Heart left ventricle (tissue), 16 donors: Measurements from ENCODE around the gene MUC6. TPM values are rescaled to one million over a fixed set of nuclear protein-coding genes. Genes with fewer than 3 reads are reported as not detected.

ENCODE experiments used
- ATAC-seq, 4 donors: fragments of 200-7000 bp; cut with Tn5 transposase; one replicate each; pipeline ENCODE4 v1.9.1; 2020 to 2022; ENCODE audit warnings: moderate library complexity in 4 of 4, mild to moderate bottlenecking in 3 of 4, moderate number of reproducible peaks in 1 of 4
- DNase-seq, 5 donors: peaks; one replicate each; pipeline ENCODE4 v3.0.0-alpha.2; 2020
- H3K27ac ChIP-seq, 12 donors: fragments of 200-600 bp; sonication (generic) in 4 of 12; one replicate each; pipeline versions ENCODE4 v1.5.0 to v1.8.0; 2016 to 2022; ENCODE audit warnings: mild to moderate bottlenecking in 2 of 12
- H3K27me3 ChIP-seq, 9 donors: fragments of 200-600 bp; sonication (generic) in 2 of 9; one replicate each; pipeline versions ENCODE4 v1.5.1 to v1.8.0; 2016 to 2022; ENCODE audit warnings: mild to moderate bottlenecking in 3 of 9
- H3K36me3 ChIP-seq, 9 donors: fragments of 200-600 bp; sonication (generic) in 2 of 9; one replicate each; pipeline versions ENCODE4 v1.5.0 to v1.8.0; 2018 to 2022; ENCODE audit warnings: mild to moderate bottlenecking in 2 of 9
- H3K4me1 ChIP-seq, 12 donors: fragments of 200-600 bp; sonication (generic) in 4 of 12; one replicate each; pipeline versions ENCODE4 v1.5.0 to v1.8.0; 2016 to 2022; ENCODE audit warnings: mild to moderate bottlenecking in 3 of 12
- H3K4me3 ChIP-seq, 12 donors: fragments of 200-600 bp; sonication (generic) in 4 of 12; one replicate each; pipeline versions ENCODE4 v1.5.0 to v1.8.0; 2017 to 2022; ENCODE audit warnings: mild to moderate bottlenecking in 9 of 12, moderate library complexity in 4 of 12
- H3K9me3 ChIP-seq, 12 donors: fragments of 200-600 bp; sonication (generic) in 4 of 12; one replicate each; pipeline versions ENCODE4 v1.5.0 to v1.8.0; 2016 to 2022; ENCODE audit warnings: mild to moderate bottlenecking in 1 of 12
- POLR2A ChIP-seq, 2 donors: fragments of 450-650 bp; IDR thresholded peaks; one replicate each; pipeline ENCODE4 v1.6.1; 2017; ENCODE audit warnings: antibody characterized with exemption in 2 of 2, mild to moderate bottlenecking in 2 of 2, moderate library complexity in 2 of 2
- WGBS, 4 donors: extraction: QIAGEN DNeasy Blood & Tissue Kit in 2 of 4; methylation state at CpG; one replicate each; pipeline versions ENCODE4 v1.1.5 to v1.1.7; 2013 to 2018; 5-methylcytosine and 5-hydroxymethylcytosine counted together
- intact Hi-C, 10 donors: fragments of 100-400 bp; cut with DNase I; formaldehyde crosslinking; loops; one replicate each; pipeline versions ENCODE4 v1.11.1 to v1.14.2; 2022
- polyA plus RNA-seq, 2 donors: library from polyadenylated mRNA; stranded (reverse); fragments of 200-250 nt; gene quantifications; one replicate each; pipeline ENCODE4 v1.2.3, GENCODE V29; 2013
- total RNA-seq, 9 donors: library from RNA; depleted of rRNA in 2 of 9; stranded (reverse); fragments of >200 nt in 2 of 9; fragmentation: NEBNext Ultra II Directional in 3 of 9; extraction: Animal tissue kit (Norgen Biotek cat#: 25700) in 3 of 9; gene quantifications; one replicate each; pipeline versions ENCODE4 v1.1.0 to v1.2.4, GENCODE V29; 2016 to 2023
- TF ChIP-seq, protein P1 (sequence below), 12 donors: fragments of 200-600 bp; sonication (generic) in 4 of 12; IDR thresholded peaks; one replicate each; pipeline versions ENCODE4 v1.5.0 to v1.8.0; 2018 to 2022; ENCODE audit warnings: antibody characterized with exemption in 12 of 12, mild to moderate bottlenecking in 5 of 12
- donor health status: ischemic (EF 13 %, LVEDD 7.1; RV severe dilation, severe dysfunction).
- donor health status: healthy with polysubstance abuse.
- donor health status: DM: no; HTN: yes; CAD: no.
- donor health status: DM: no; HTN: no; CAD: no.
- donor health status: ischemic (EF 25% LVEDD 6.9; RV normal size, moderate dysfunction).
- donor health status: ischemic (EF 25% LVEDD 5.7; RV mildly dilated, moderate dysfunction).
- donor health status: healthy.
- donor health status: DM: yes; HTN: yes; CAD: no.
- donor health status: ischemic (EF 35%, LVEDD 5.7; RV mildly dilated, moderate dysfunction).
- donor health status: nonischemic (EF 11% LVEDD 7.7; RV severe dilation, severe dysfunction).
- donor health status: DM: yes; HTN: yes; CAD: no.
- donor health status: PGD.
- donor health status: ischemic (EF 29% LVEDD 5.4; RV normal size, mild dysfunction).
- donor health status: nonischemic (EF 23%, LVEDD 6.1; RV moderate dilation, normal function).

The MUC6 gene
- total and polyA plus RNA-seq, 11 donors, result 0.04 to 0.06 TPM; not detected in 9

DNA sequence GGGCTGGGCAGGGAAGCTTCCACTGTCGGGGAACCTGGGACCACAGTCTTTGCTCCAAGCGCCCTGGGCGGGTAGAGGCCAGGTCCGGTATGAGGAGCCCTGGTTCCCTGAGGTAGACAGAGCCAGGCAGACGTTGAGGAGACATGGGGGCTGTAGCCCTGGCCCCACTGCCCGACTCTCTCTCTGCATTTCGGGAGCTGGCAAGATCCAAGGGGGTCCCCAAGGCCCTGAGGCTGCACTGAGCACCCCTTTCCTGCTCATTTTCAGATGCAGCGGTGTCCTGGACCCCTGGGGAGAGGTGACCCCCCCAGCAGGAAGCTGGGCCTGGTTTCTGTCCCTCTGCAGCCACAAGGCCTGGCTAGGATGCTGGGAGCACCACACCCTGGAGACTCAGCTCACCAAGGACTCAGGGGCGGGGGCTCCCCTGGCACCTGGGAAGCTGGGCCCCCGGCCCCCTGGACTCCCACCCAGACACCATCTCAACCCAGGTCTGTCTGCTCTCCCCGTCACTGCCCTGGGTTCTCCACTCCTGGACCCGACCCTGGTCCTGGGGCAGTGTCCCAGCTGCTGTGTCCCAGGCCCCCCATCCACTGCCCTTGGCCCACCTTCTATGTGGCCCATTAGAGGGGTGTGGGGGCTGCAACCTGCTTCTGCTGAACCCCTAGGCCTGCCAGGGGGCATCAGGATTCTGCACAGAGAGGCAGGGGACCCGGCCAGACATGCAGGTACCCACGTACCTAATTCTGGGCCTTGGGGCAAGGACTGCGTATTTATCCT is 15.0 kb upstream of the MUC6 start:
- Histone ChIP-seq H3K27me3 (peaks cover 0 to 66% (median 12%) of the 10 kb centered on the region in 9 donors), H3K27ac (no peak overlapping the region), H3K4me3 (no peak overlapping the region), H3K9me3 (no peaks in the 10 kb centered on the region), H3K36me3 (no peaks in the 10 kb centered on the region), H3K4me1 (peaks cover 0 to 23% (median 0%) of the 10 kb centered on the region in 12 donors)
- intact Hi-C loops, result loop anchor here (1.0 to 10.0 kb wide), 5 partner anchors 127 to 205 kb away; partner anchors contain the start of gene AP2A2 (in 5 of the 10)
- TF ChIP-seq, protein P1, sequence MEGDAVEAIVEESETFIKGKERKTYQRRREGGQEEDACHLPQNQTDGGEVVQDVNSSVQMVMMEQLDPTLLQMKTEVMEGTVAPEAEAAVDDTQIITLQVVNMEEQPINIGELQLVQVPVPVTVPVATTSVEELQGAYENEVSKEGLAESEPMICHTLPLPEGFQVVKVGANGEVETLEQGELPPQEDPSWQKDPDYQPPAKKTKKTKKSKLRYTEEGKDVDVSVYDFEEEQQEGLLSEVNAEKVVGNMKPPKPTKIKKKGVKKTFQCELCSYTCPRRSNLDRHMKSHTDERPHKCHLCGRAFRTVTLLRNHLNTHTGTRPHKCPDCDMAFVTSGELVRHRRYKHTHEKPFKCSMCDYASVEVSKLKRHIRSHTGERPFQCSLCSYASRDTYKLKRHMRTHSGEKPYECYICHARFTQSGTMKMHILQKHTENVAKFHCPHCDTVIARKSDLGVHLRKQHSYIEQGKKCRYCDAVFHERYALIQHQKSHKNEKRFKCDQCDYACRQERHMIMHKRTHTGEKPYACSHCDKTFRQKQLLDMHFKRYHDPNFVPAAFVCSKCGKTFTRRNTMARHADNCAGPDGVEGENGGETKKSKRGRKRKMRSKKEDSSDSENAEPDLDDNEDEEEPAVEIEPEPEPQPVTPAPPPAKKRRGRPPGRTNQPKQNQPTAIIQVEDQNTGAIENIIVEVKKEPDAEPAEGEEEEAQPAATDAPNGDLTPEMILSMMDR (IDR thresholded peaks at IDR 0.05), result peak in 1 of 12 donors; percentile 1
- TF ChIP-seq POLR2A (IDR thresholded peaks at IDR 0.05), result no peak
- WGBS, 4 donors, result 57 to 70% (median 63%) methylated on average over 12 to 15 of the region's 15 CpGs
- DNase-seq (peak in 2 of 5 donors; percentile 19 to 39), ATAC-seq (no peak)

DNA sequence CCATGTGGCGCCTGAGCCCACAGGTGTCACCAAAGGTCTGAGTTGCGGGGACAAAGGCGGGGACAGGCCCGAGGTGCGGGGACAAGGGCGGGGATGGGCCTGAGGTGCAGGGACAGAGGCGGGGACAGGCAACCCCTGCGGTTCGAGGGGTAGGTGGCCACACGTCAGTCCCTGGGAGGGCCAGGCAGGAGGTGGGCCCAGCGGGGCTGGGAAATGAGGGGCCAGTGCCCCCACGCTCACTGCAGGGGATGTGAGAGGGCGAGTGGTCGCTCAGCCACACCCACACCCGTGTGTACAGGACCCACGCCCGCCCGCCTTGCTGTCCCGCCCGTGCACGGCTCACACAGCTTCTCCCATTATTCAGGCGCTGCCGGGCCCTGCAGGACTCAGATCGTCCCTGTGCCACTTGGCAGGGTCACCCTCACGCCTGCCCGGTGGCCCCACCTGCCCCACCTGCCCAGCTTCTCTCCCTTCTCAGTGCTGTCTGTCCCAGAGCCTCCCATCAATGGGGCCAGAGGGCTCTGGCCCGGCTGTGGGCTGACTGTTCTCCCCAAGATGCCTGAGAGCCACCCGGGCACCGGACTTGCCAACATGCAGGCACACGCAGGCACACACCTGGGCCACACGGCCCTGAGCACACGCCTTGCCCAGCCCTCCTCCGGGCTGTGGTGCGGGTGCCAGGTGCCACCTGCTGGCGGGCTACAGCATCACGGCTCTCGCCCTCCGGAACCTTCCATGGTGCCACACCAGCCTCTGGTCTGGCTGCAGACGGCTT is 14.2 kb upstream of the MUC6 start:
- peak; percentile 83 to 92 (median 88) for ATAC-seq
- WGBS, 4 donors, result 50 to 61% (median 54%) methylated on average over 27 to 39 of the region's 39 CpGs
- peak; percentile 54 to 87 (median 59) for DNase-seq
- Histone ChIP-seq H3K4me1 (peaks cover 0 to 23% (median 0%) of the 10 kb centered on the region in 12 donors), H3K36me3 (no peaks in the 10 kb centered on the region), H3K4me3 (no peak overlapping the region), H3K27ac (no peak overlapping the region), H3K27me3 (peaks cover 0 to 66% (median 12%) of the 10 kb centered on the region in 9 donors), H3K9me3 (no peaks in the 10 kb centered on the region)
- TF ChIP-seq, protein P1 (IDR thresholded peaks at IDR 0.05), result peak; percentile 74 to 88 (median 83)
- TF ChIP-seq POLR2A (IDR thresholded peaks at IDR 0.05), result no peak
- intact Hi-C loops, result loop anchor here (1.0 to 10.0 kb wide), 5 partner anchors 126 to 204 kb away; partner anchors contain the start of gene AP2A2 (in 5 of the 10)

DNA sequence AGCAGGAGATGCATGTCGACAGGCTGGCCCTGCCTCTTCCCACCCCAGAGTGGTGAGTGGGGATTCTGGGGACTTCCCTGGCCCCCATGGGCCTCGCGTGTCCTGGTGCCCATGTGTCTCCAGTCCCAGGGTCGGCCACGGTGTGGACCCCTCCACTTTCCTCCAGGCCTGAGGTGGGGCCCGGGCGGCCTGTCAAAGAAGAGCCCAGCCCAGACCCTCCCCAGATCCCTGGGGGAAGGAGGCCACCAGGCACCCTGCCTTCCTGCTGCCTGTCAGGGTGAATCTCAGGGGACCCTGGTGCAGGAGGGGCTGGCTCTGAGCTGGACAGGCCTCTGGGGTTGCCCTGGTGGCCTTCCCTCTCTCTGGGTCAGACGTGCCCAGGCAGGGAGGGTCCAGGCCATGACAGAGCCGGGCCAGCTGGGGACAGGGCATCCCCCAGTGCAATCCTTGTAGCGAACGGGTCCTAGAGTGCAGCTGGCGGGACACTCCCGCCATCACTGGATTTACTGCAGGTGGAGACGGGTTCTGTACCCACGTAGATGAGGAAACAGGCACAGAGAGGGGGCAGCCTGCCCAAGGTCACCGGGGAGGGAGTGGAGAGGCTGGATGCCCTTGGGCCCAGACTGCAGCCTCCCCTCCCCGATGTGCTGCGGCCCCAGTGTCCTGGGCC is 13.5 kb upstream of the MUC6 start:
- H3K27me3 ChIP-seq, result peaks cover 0 to 64% (median 12%) of the 10 kb centered on the region in 9 donors
- intact Hi-C loops, result loop anchor here in 9 of 10 donors (2.0 to 10.0 kb wide), 5 partner anchors 125 to 203 kb away; partner anchors contain the start of gene AP2A2 (in 5 of the 9)
- H3K4me1 ChIP-seq, result peaks cover 0 to 23% (median 0%) of the 10 kb centered on the region in 12 donors
- no peak overlapping the region for H3K27ac ChIP-seq
- H3K36me3 ChIP-seq, result no peaks in the 10 kb centered on the region
- H3K9me3 ChIP-seq, result peaks cover 0 to 3% (median 0%) of the 10 kb centered on the region in 12 donors
- TF ChIP-seq, protein P1 (IDR thresholded peaks at IDR 0.05), result no peak
- no peak for TF ChIP-seq POLR2A (IDR thresholded peaks at IDR 0.05)
- 77 to 83% (median 82%) methylated on average over 10 to 18 of the region's 18 CpGs for WGBS, 4 donors
- no peak for ATAC-seq
- peak in 3 of 5 donors; percentile 19 to 66 (median 30) for DNase-seq
- H3K4me3 ChIP-seq, result no peak overlapping the region
